Keratinocyte (primary cell): ENCODE data around the gene RNASEH2B.

Source experiments
- CTCF ChIP-seq, 3 experiments: IDR thresholded peaks in 1 of 3; conservative IDR thresholded peaks in 1 of 3; optimal IDR thresholded peaks in 1 of 3; 2 replicates in 2 of 3; 3 replicates in 1 of 3; pipeline versions ENCODE3 to v1.5.1; 2011; ENCODE audit warnings: low read length in 3 of 3, mild to moderate bottlenecking in 3 of 3, moderate library complexity in 2 of 3, control low read depth in 1 of 3, inconsistent platforms in 1 of 3; ENCODE audit not compliant: insufficient read depth in 2 of 3; ENCODE audit errors: extremely low read depth in 1 of 3
- EZH2 ChIP-seq: IDR thresholded peaks from one replicate; pipeline ENCODE4 v1.6.1; 2012; ENCODE audit warnings: inconsistent platforms, mild to moderate bottlenecking, low read length, moderate library complexity

GRCh38 chr13:50974268-50974667, 64.7 kb downstream of the RNASEH2B start:
- TF ChIP-seq EZH2 (no peak), CTCF (optimal IDR thresholded peaks at IDR 0.05 in 1 of 3, IDR thresholded peaks at IDR 0.05 in 1 of 3, conservative IDR thresholded peaks at IDR 0.05 in 1 of 3; ENCODE audit: extremely low read depth in 1 of 3, insufficient read depth in 2 of 3, low read length in 3 of 3) (no peak)
